Stimulated activated CD8-positive, alpha-beta memory T cell treated with anti-CD3 and anti-CD28 coated beads, Interleukin-7, amount 100 ng/mL, for 1 hour (primary cell): ENCODE data around the gene GRB7.
"Not testable (repeated sequence)": the region's sequence is repeated elsewhere in the genome, so short reads cannot be mapped to it uniquely, and the experiment has no call there.

ENCODE experiments used
- DNase-seq, 2 donors: peaks; one replicate each; pipeline ENCODE4 v3.0.0-alpha.2; 2020; ENCODE audit warnings: low read depth in 2 of 2

Gene GRB7

GRCh38 chr17:39751637-39752036 lies 13.9 kb downstream of the GRB7 start:
- DNase-seq, result no peak

GRCh38 chr17:39752241-39752881 lies 14.6 kb downstream of the GRB7 start:
- no peak for DNase-seq

- peak; percentile 57 to 64 for DNase-seq
Measured at GRCh38 chr17:39753514-39754160, 15.9 kb downstream of the GRB7 start.

GRCh38 chr17:39754161-39754957 lies 16.6 kb downstream of the GRB7 start:
- DNase-seq, result peak; percentile 91 to 93

GRCh38 chr17:39754958-39755553 lies 17.3 kb downstream of the GRB7 start:
- no peak for DNase-seq

GRCh38 chr17:39755554-39756379 lies 18.0 kb downstream of the GRB7 start:
- DNase-seq, result peak in 1 of 2 donors; percentile 30

GRCh38 chr17:39756380-39757079 lies 18.8 kb downstream of the GRB7 start:
- DNase-seq, result no peak

- no peak for DNase-seq
Measured at GRCh38 chr17:39757176-39757662, 19.5 kb downstream of the GRB7 start.

GRCh38 chr17:39757931-39758873 lies 20.5 kb downstream of the GRB7 start:
- peak in 1 of 2 donors; percentile 40 for DNase-seq

GRCh38 chr17:39759204-39759603 lies 21.5 kb downstream of the GRB7 start:
- no peak for DNase-seq

GRCh38 chr17:39761861-39762496 lies 24.2 kb downstream of the GRB7 start:
- no peak for DNase-seq

- no peak for DNase-seq
Measured at GRCh38 chr17:39763051-39763820, 25.5 kb downstream of the GRB7 start.

- not testable (repeated sequence) for DNase-seq
Measured at GRCh38 chr17:39764171-39764570, 26.4 kb downstream of the GRB7 start.

- no peak for DNase-seq
Measured at GRCh38 chr17:39765175-39765574, 27.4 kb downstream of the GRB7 start.

- DNase-seq, result no peak
Measured at GRCh38 chr17:39765766-39766165, 28.0 kb downstream of the GRB7 start.

- no peak for DNase-seq
Measured at GRCh38 chr17:39767147-39767546, 29.4 kb downstream of the GRB7 start.

GRCh38 chr17:39769974-39770587 lies 32.3 kb downstream of the GRB7 start:
- DNase-seq, result peak in 1 of 2 donors; percentile 32

- DNase-seq, result no peak
Measured at GRCh38 chr17:39772415-39772814, 34.7 kb downstream of the GRB7 start.
